Left lung (tissue), 10 donors: ENCODE results near the gene LRMDA. TPM values are rescaled to one million over a fixed set of nuclear protein-coding genes. Genes with fewer than 3 reads are reported as not detected.

Source experiments
- ATAC-seq: fragments of 200-7000 bp; cut with Tn5 transposase; one replicate; pipeline ENCODE4 v1.9.1; 2020; ENCODE audit warnings: moderate library complexity
- DNase-seq, 4 donors: peaks; one replicate each; pipeline ENCODE4 v3.0.0-alpha.2; 2013 to 2020
- H3K27ac ChIP-seq, 2 donors: fragments of 200-600 bp; sonication (generic) in 1 of 2; one replicate each; pipeline versions ENCODE4 v1.5.0 to v1.8.0; 2020 to 2021
- H3K27me3 ChIP-seq, 2 donors: fragments of 200-600 bp; sonication (generic) in 1 of 2; one replicate each; pipeline versions ENCODE4 v1.5.0 to v1.8.0; 2020 to 2021
- H3K36me3 ChIP-seq, 2 donors: fragments of 200-600 bp; sonication (generic) in 1 of 2; one replicate each; pipeline versions ENCODE4 v1.5.0 to v1.8.0; 2020 to 2021
- H3K4me1 ChIP-seq, 2 donors: fragments of 200-600 bp; one replicate each; pipeline ENCODE4 v1.8.0; 2021
- H3K4me3 ChIP-seq, 2 donors: fragments of 200-600 bp; sonication (generic) in 1 of 2; one replicate each; pipeline versions ENCODE4 v1.5.0 to v1.8.0; 2020 to 2021; ENCODE audit warnings: mild to moderate bottlenecking in 1 of 2
- H3K9me3 ChIP-seq, 2 donors: fragments of 200-600 bp; sonication (generic) in 1 of 2; one replicate each; pipeline versions ENCODE4 v1.5.0 to v1.8.0; 2020 to 2021
- intact Hi-C, 2 donors: fragments of 100-400 bp; cut with DNase I; formaldehyde crosslinking; loops; one replicate each; pipeline versions ENCODE4 v1.11.2 to v1.14.2; 2022
- polyA plus RNA-seq, 6 donors: library from polyadenylated mRNA; unstranded; fragments of 120-200 nt; gene quantifications; one replicate each; pipeline ENCODE4 v1.2.1, GENCODE V29; 2013; ENCODE audit not compliant: insufficient read length in 6 of 6
- total RNA-seq, 2 donors: library from RNA; stranded (reverse); fragmentation: NEBNext Ultra II Directional; extraction: Animal tissue kit (Norgen Biotek cat#: 25700); gene quantifications; one replicate each; pipeline ENCODE4 v1.2.1, GENCODE V29; 2021
- TF ChIP-seq, protein P1 (sequence below), 2 donors: fragments of 200-600 bp; sonication (generic) in 1 of 2; IDR thresholded peaks; one replicate each; pipeline versions ENCODE4 v1.5.0 to v1.8.0; 2021; ENCODE audit warnings: antibody characterized with exemption in 2 of 2
- donor health status: DM: no; HTN: yes; CAD: no.
- donor health status: DM: no; HTN: no; CAD: no.

Gene LRMDA
- total and polyA plus RNA-seq, 8 donors = 13.9 to 23.6 (median 18.7) TPM

DNA sequence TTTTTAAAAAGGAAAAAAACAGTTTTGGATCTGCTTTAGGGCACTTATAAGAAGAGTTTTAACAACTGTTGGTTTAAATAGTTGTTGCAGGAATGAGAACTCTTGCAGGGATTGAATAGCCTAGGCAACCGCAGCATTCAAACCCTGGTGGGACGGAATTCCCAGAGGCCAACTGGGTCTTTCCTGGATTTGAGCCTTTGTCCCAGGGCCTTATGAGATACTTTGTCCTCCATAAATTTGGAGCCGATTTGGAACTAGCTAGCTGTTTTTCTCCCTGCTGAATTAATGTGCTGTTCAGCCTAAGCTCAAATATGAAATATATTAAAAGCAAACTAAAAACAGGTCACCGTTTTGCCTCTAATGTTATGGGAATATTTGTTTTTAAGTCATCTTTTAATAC lies 109.6 kb downstream of the LRMDA start:
- DNase-seq (no peak), ATAC-seq (no peak)
- no peak overlapping the region for H3K4me3 ChIP-seq
- no peaks in the 10 kb centered on the region for H3K27me3 ChIP-seq
- H3K4me1 ChIP-seq = peaks cover 6 to 27% of the 10 kb centered on the region in 2 donors
- TF ChIP-seq, protein P1, sequence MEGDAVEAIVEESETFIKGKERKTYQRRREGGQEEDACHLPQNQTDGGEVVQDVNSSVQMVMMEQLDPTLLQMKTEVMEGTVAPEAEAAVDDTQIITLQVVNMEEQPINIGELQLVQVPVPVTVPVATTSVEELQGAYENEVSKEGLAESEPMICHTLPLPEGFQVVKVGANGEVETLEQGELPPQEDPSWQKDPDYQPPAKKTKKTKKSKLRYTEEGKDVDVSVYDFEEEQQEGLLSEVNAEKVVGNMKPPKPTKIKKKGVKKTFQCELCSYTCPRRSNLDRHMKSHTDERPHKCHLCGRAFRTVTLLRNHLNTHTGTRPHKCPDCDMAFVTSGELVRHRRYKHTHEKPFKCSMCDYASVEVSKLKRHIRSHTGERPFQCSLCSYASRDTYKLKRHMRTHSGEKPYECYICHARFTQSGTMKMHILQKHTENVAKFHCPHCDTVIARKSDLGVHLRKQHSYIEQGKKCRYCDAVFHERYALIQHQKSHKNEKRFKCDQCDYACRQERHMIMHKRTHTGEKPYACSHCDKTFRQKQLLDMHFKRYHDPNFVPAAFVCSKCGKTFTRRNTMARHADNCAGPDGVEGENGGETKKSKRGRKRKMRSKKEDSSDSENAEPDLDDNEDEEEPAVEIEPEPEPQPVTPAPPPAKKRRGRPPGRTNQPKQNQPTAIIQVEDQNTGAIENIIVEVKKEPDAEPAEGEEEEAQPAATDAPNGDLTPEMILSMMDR (IDR thresholded peaks at IDR 0.05) = no peak
- no peak overlapping the region for H3K27ac ChIP-seq
- H3K9me3 ChIP-seq = no peaks in the 10 kb centered on the region
- peaks cover 0 to 4% of the 10 kb centered on the region in 2 donors for H3K36me3 ChIP-seq
- intact Hi-C loops = no loop called here

DNA sequence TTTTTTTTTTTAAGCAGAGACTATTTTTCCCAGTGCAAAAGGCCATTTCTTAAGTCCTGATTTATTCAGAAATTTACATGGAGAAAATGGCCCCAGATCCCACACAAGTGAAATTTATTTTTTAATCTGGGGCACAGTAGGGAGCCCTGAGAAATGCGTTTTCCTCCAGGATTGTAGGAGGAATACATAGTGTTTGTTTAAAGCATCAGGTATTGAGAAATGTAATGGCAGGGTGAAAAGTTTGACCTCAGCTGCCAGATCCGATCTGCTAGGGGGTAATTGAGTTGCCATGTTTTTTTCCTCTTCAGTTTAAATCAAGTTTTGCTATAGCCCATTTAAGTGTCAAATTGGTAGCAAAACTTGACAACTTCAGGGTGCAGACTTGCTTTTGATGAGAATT lies 110.0 kb downstream of the LRMDA start:
- Histone ChIP-seq H3K4me3 (no peak overlapping the region), H3K27me3 (no peaks in the 10 kb centered on the region), H3K4me1 (peaks cover 6 to 27% of the 10 kb centered on the region in 2 donors), H3K36me3 (peaks cover 0 to 4% of the 10 kb centered on the region in 2 donors), H3K9me3 (no peaks in the 10 kb centered on the region), H3K27ac (no peak overlapping the region)
- ATAC-seq = no peak
- DNase-seq = no peak
- TF ChIP-seq, protein P1 (IDR thresholded peaks at IDR 0.05) = no peak
- intact Hi-C loops = no loop called here

DNA sequence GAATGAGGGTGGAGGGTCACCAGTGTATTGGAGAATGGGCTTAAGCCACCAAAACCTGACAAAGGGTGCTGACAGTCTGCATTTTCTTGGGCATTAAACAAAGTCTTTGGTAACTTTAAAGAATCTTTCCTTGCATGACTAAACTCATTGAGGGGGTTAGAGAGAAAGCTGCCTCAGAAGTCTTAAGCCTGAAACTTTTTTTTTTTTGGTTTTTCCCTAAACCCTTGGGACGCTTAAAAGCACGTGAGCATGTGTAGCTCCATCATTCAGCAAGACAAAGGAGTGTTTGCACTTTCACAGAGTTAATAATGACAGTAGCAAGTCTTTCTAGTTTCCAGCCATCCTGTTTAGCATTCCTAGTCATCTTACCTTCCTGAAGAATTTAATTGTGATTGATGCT lies 110.7 kb downstream of the LRMDA start:
- no peaks in the 10 kb centered on the region for H3K9me3 ChIP-seq
- no peak for ATAC-seq
- H3K27me3 ChIP-seq = no peaks in the 10 kb centered on the region
- H3K36me3 ChIP-seq = peaks cover 0 to 2% of the 10 kb centered on the region in 2 donors
- H3K4me3 ChIP-seq = no peak overlapping the region
- intact Hi-C loops = no loop called here
- peaks cover 6 to 30% of the 10 kb centered on the region in 2 donors for H3K4me1 ChIP-seq
- no peak overlapping the region for H3K27ac ChIP-seq
- DNase-seq = no peak
- TF ChIP-seq, protein P1 (IDR thresholded peaks at IDR 0.05) = no peak

GRCh38 chr10:75542906-75543305 lies 111.5 kb downstream of the LRMDA start:
- no peak overlapping the region for H3K4me3 ChIP-seq
- peak; percentile 43 for ATAC-seq
- H3K36me3 ChIP-seq = no peaks in the 10 kb centered on the region
- TF ChIP-seq, protein P1 (IDR thresholded peaks at IDR 0.05) = no peak
- no peak overlapping the region for H3K27ac ChIP-seq
- intact Hi-C loops = no loop called here
- H3K4me1 ChIP-seq = peaks cover 6 to 37% of the 10 kb centered on the region in 2 donors
- H3K27me3 ChIP-seq = no peaks in the 10 kb centered on the region
- DNase-seq = peak in 2 of 4 donors; percentile 31 to 37
- H3K9me3 ChIP-seq = no peaks in the 10 kb centered on the region

DNA sequence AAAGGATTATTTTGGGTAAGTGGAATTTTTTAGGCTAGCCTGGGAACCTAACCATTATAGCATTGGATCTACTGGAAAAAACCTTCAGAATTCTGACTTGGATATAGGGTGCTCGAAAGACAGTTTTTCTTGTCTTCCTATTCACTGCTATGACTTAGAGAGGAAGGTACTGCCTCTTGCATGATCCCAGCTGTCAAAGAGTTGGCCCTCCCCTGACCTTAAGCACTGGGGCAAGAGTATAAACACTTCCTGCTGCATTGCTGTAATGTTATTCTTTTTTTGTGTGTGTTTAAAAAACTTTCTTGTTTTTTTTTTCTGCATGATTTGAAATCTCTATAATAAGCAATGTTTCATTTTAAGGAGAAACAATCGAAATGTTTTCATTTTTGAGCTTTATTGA lies 113.0 kb downstream of the LRMDA start:
- TF ChIP-seq, protein P1 (IDR thresholded peaks at IDR 0.05) = no peak
- peak in 1 of 4 donors; percentile 16 for DNase-seq
- H3K36me3 ChIP-seq = no peaks in the 10 kb centered on the region
- H3K4me3 ChIP-seq = no peak overlapping the region
- intact Hi-C loops = no loop called here
- peaks cover 6 to 37% of the 10 kb centered on the region in 2 donors for H3K4me1 ChIP-seq
- peak; percentile 65 for ATAC-seq
- no peaks in the 10 kb centered on the region for H3K27me3 ChIP-seq
- no peaks in the 10 kb centered on the region for H3K9me3 ChIP-seq
- H3K27ac ChIP-seq = no peak overlapping the region
